ENCODE measurements around the gene PIGZ.

DNA sequence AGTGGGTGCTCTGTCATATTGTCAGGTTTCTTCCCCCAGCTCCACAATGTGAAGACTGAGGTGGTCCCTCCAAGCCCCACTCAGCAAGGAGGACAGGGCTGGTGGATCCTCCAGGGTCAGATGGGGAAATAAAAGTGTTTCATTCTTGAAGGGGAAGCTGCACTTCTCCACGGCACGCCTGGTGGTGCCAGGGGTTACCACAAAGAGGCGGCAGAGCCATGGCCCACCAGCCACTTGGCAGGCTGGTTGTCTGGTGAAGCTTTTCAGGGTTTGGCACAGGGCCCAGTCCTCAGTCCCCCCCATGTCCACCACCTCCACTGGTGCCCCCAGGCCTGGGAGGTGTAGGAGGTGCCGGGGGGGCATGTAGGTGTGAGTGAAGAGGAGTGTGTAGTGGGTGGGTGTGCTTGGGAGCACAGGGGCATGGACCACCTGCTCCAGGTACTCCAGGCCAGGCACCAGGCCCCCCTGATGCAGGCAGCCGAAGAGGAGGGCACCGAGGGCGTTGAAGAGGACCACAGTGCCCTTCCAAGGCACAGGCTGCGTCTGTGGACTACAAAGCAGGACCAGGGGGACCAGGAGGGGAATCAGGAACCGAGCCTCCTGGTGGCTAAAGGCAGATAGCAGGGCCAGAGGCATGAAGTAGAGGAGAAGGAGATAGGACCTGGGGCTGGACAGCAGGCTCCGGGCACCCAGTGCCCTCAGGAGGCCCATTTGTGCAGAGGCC is 21.3 kb downstream of the PIGZ start:
- TF ChIP-seq POLR2A (IDR thresholded peaks at IDR 0.05) (no peak), POLR2AphosphoS5 (IDR thresholded peaks at IDR 0.05) (no peak)
- TF ChIP-seq, protein P1, sequence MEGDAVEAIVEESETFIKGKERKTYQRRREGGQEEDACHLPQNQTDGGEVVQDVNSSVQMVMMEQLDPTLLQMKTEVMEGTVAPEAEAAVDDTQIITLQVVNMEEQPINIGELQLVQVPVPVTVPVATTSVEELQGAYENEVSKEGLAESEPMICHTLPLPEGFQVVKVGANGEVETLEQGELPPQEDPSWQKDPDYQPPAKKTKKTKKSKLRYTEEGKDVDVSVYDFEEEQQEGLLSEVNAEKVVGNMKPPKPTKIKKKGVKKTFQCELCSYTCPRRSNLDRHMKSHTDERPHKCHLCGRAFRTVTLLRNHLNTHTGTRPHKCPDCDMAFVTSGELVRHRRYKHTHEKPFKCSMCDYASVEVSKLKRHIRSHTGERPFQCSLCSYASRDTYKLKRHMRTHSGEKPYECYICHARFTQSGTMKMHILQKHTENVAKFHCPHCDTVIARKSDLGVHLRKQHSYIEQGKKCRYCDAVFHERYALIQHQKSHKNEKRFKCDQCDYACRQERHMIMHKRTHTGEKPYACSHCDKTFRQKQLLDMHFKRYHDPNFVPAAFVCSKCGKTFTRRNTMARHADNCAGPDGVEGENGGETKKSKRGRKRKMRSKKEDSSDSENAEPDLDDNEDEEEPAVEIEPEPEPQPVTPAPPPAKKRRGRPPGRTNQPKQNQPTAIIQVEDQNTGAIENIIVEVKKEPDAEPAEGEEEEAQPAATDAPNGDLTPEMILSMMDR (IDR thresholded peaks at IDR 0.05), result no peak
